Endodermal cell (in vitro differentiated cells): ENCODE results near the gene SLC26A11. TPM values are rescaled to one million over a fixed set of nuclear protein-coding genes. Genes with fewer than 3 reads are reported as not detected.

Source experiments
- DNase-seq: peaks from one replicate; pipeline ENCODE4 v3.0.0-alpha.2; 2017
- H3K27ac ChIP-seq: 2 replicates; pipeline ENCODE4 v1.5.1; 2013; ENCODE audit warnings: mild to moderate bottlenecking, low read depth, low read length, moderate library complexity
- H3K27me3 ChIP-seq: 2 replicates; pipeline ENCODE4 v1.6.1; 2013; ENCODE audit warnings: mild to moderate bottlenecking, low read length, moderate library complexity; ENCODE audit not compliant: insufficient read depth, control insufficient read depth, poor library complexity, severe bottlenecking
- H3K36me3 ChIP-seq: 2 replicates; pipeline ENCODE4 v1.7.0; 2013; ENCODE audit warnings: mild to moderate bottlenecking, low read length, moderate library complexity; ENCODE audit not compliant: control insufficient read depth, insufficient read depth
- H3K4me1 ChIP-seq: one replicate; pipeline ENCODE4 v1.7.0; 2013; ENCODE audit warnings: low read length; ENCODE audit not compliant: control insufficient read depth, insufficient read depth
- H3K4me3 ChIP-seq: 2 replicates; pipeline ENCODE4 v1.5.1; 2013; ENCODE audit warnings: mild to moderate bottlenecking, low read length, moderate library complexity
- H3K9ac ChIP-seq: 2 replicates; pipeline ENCODE4 v1.6.1; 2013; ENCODE audit warnings: mild to moderate bottlenecking, low read length, moderate library complexity; ENCODE audit not compliant: poor library complexity, severe bottlenecking; ENCODE audit errors: extremely low read depth
- H3K9me3 ChIP-seq: 2 replicates; pipeline ENCODE4 v1.6.1; 2013; ENCODE audit warnings: mild to moderate bottlenecking, low read length, moderate library complexity; ENCODE audit not compliant: control insufficient read depth
- H3K27ac Mint-ChIP-seq: 2 replicates; pipeline ENCODE4 v1.8.0; 2020; ENCODE audit warnings: mixed read lengths
- H3K27me3 Mint-ChIP-seq: 2 replicates; pipeline ENCODE4 v1.8.0; 2021; ENCODE audit warnings: mild to moderate bottlenecking, mixed read lengths; ENCODE audit not compliant: insufficient read depth
- H3K36me3 Mint-ChIP-seq: 2 replicates; pipeline ENCODE4 v1.8.0; 2020; ENCODE audit warnings: low read depth, mixed read lengths
- H3K4me1 Mint-ChIP-seq: 2 replicates; pipeline ENCODE4 v1.8.0; 2020; ENCODE audit warnings: mixed read lengths
- H3K4me3 Mint-ChIP-seq: 2 replicates; pipeline ENCODE4 v1.8.0; 2020; ENCODE audit warnings: mild to moderate bottlenecking, moderate library complexity, mixed read lengths
- H3K9me3 Mint-ChIP-seq: 2 replicates; pipeline ENCODE4 v1.8.0; 2020; ENCODE audit warnings: mild to moderate bottlenecking, mixed read lengths
- WGBS, 2 experiments: methylation state at CpG; one replicate each; pipeline versions ENCODE4 v1.1.5 to v1.1.7; 2013; ENCODE audit warnings: missing lambda C conversion rate in 2 of 2, mixed read lengths in 1 of 2; ENCODE audit not compliant: insufficient coverage in 1 of 2, insufficient read length in 1 of 2; 5-methylcytosine and 5-hydroxymethylcytosine counted together
- long read RNA-seq, 4 experiments: library from polyadenylated mRNA in 2 of 4; library from RNA in 1 of 4; library from capped mRNA in 1 of 4; stranded (forward) in 3 of 4; unstranded in 1 of 4; transcript quantifications; one replicate each; pipeline ENCODE4 v2.0.0, GENCODE V29; 2020 to 2021; ENCODE audit warnings: inconsistent platforms in 1 of 4
- polyA plus RNA-seq, 2 experiments: library from polyadenylated mRNA; stranded (reverse); fragments of 50-300 nt; gene quantifications; one replicate each; pipeline ENCODE4 v1.2.3, GENCODE V29; 2013
- total RNA-seq, 2 donors: library from RNA; stranded (reverse); fragmentation: NEBNext Ultra II Directional in 1 of 2; extraction: Animal tissue kit (Norgen Biotek cat#: 25700) in 1 of 2; gene quantifications; 2 replicates in 1 of 2; 3 replicates in 1 of 2; pipeline ENCODE4 v1.2.1, GENCODE V29; 2021
- TF ChIP-seq, protein P1 (sequence below): fragments of 200-600 bp; sonication (generic); conservative IDR thresholded peaks from 2 replicates; pipeline ENCODE4 v1.5.0; 2021; ENCODE audit warnings: antibody characterized with exemption, mild to moderate bottlenecking

Gene SLC26A11
- 10 to 100 TPM; 43.7 to 48.2 TPM for total RNA-seq
- polyA plus RNA-seq (2013, experiment 1 of 2), result 25.4 TPM
- 25.1 TPM for polyA plus RNA-seq (2013, experiment 2 of 2)
- long read RNA-seq, experiment 1, partial matches to known transcripts, result 10 of 19 reads
- long read RNA-seq, experiment 1, other reads (novel, unspliced or antisense), result 7 of 19 reads
- long read RNA-seq, experiment 2, transcript SLC26A11-201 (18 exons, 2,885 nt), result major isoform, 66 of 127 reads
- long read RNA-seq, experiment 2, partial matches to known transcripts, result 19 of 127 reads
- long read RNA-seq, experiment 2, other reads (novel, unspliced or antisense), result 38 of 127 reads
- long read RNA-seq, experiment 3, transcript SLC26A11-202 (18 exons, 2,872 nt), result minor isoform, 10 of 326 reads
- long read RNA-seq, experiment 3, transcript SLC26A11-201 (18 exons, 2,885 nt), result major isoform, 185 of 326 reads
- long read RNA-seq, experiment 3, transcript SLC26A11-212 (17 exons, 1,862 nt), result minor isoform, 8 of 326 reads
- long read RNA-seq, experiment 3, partial matches to known transcripts, result 35 of 326 reads
- long read RNA-seq, experiment 3, other reads (novel, unspliced or antisense), result 82 of 326 reads
- long read RNA-seq, experiment 4, partial matches to known transcripts, result 0 of 7 reads
- long read RNA-seq, experiment 4, other reads (novel, unspliced or antisense), result 5 of 7 reads

DNA sequence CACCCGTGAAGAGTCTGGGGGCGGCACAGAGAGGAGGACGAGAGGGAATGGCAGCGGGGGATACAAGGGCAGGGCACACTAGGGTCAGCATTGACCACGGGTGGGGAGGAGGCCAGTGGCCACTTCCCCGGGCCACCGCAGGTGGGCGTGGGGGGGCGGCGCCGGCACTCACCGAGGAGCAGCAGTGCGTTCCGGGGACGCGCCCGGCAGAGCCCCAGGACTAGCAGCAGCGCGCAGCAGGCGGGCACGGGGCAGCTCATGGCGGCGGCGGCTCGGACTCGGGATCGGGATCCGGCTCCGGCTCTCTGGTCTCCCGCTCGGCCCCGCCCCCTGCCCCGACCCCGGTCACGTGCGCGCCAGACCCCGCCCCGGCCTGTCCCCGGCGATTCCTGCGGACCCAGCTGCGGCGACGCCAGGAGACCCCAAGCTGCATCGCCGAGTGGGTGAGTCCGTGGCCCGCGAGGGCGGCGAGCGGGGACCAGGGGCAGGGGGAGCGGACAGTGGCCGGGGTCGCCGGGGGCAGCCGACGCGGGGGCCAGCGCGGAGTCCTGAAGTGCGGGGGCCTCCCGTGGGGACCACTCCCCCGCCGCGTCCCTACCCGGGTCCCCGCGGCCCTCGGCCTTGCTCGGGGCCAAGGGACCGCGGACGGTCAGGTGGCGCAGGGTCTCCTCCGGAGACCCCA is at the start of gene SLC26A11, which contains the start of gene SGSH:
TSS of gene SLC26A11 (plus strand) at position 374 of the 682 bp plus-strand sequence. CDS start 1,134 bp downstream, outside the sequence.
TSS of gene SGSH (minus strand) at position 280 of the 682 bp plus-strand sequence. CDS start at position 260, 20 bp downstream.
- Mint-ChIP-seq H3K4me3 (peak within 1 kb of the TSS; percentile 88), H3K4me1 (peaks cover 13% of the 10 kb centered on the region), H3K9me3 (no peaks in the 10 kb centered on the region), H3K36me3 (peaks cover 38% of the 10 kb centered on the region), H3K27me3 (no peaks in the 10 kb centered on the region), H3K27ac (peak within 1 kb of the TSS; percentile 77)
- TF ChIP-seq, protein P1, sequence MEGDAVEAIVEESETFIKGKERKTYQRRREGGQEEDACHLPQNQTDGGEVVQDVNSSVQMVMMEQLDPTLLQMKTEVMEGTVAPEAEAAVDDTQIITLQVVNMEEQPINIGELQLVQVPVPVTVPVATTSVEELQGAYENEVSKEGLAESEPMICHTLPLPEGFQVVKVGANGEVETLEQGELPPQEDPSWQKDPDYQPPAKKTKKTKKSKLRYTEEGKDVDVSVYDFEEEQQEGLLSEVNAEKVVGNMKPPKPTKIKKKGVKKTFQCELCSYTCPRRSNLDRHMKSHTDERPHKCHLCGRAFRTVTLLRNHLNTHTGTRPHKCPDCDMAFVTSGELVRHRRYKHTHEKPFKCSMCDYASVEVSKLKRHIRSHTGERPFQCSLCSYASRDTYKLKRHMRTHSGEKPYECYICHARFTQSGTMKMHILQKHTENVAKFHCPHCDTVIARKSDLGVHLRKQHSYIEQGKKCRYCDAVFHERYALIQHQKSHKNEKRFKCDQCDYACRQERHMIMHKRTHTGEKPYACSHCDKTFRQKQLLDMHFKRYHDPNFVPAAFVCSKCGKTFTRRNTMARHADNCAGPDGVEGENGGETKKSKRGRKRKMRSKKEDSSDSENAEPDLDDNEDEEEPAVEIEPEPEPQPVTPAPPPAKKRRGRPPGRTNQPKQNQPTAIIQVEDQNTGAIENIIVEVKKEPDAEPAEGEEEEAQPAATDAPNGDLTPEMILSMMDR, result no peak
- no peak within 1 kb of the TSS for H3K27ac ChIP-seq
- H3K9ac ChIP-seq, result peak within 1 kb of the TSS; percentile 71
- peaks cover 37% of the 10 kb centered on the region for H3K36me3 ChIP-seq
- no peaks in the 10 kb centered on the region for H3K9me3 ChIP-seq
- H3K4me1 ChIP-seq, result no peaks in the 10 kb centered on the region
- WGBS, 2 experiments, result 0% methylated on average over 5 to 77 of the region's 77 CpGs
- DNase-seq, result peak; percentile 98
- H3K27me3 ChIP-seq, result no peaks in the 10 kb centered on the region
- peak within 1 kb of the TSS; percentile 86 for H3K4me3 ChIP-seq

DNA sequence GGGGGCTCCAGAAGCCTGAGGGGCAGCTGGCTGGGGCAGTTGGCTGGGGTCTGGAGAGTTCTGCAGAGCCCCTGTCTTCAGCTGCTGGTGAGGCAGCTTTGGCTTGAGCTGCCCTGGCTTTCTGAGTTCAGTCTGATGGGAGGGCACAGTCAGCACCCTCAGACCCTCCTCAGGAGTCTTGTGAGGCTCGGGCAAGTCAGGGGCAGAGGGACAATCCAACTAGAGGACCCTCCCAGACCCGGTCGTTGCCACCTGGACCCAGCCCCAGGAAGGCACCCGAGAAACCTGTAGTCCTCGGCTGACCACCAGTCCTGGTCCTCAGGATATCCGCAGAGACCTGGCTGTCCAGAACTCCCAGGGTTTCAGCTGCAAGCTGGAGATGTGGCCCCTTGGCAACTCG is 48.5 kb upstream of the SLC26A11 start:
- TF ChIP-seq, protein P1, result no peak
- 92 to 97% methylated on average over 6 to 7 of the region's 7 CpGs for WGBS, 2 experiments
- no peak overlapping the region for H3K4me3 ChIP-seq
- H3K36me3 Mint-ChIP-seq, result no peaks in the 10 kb centered on the region
- no peak overlapping the region for H3K27ac Mint-ChIP-seq
- no peaks in the 10 kb centered on the region for H3K9me3 Mint-ChIP-seq
- H3K27ac ChIP-seq, result no peak overlapping the region
- no peaks in the 10 kb centered on the region for H3K27me3 ChIP-seq
- no peaks in the 10 kb centered on the region for H3K4me1 Mint-ChIP-seq
- no peak overlapping the region for H3K9ac ChIP-seq
- DNase-seq, result no peak
- H3K4me1 ChIP-seq, result no peaks in the 10 kb centered on the region
- H3K27me3 Mint-ChIP-seq, result peaks cover 3% of the 10 kb centered on the region
- H3K9me3 ChIP-seq, result no peaks in the 10 kb centered on the region
- no peak overlapping the region for H3K4me3 Mint-ChIP-seq
- no peaks in the 10 kb centered on the region for H3K36me3 ChIP-seq

DNA sequence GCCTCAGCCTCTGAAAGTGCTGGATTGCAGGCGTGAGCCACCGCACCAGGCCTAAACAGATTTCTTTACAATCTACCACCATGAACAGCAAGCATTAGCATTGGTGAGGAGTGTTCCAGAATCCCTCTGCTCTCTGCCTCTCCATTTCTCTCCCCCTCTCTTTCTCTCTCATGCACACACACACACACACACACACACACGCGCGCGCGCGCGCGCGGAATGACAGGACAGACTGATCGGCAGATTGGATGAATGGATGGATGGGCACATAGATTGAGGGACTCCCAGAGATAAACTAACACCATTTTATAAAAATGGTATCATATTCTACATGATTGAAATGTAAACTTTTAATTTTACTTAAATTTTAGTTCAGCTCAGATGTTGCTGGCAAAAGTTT is 47.1 kb upstream of the SLC26A11 start:
- Mint-ChIP-seq H3K36me3 (no peaks in the 10 kb centered on the region), H3K4me3 (no peak overlapping the region), H3K9me3 (no peaks in the 10 kb centered on the region), H3K4me1 (no peaks in the 10 kb centered on the region), H3K27ac (no peak overlapping the region), H3K27me3 (peaks cover 6% of the 10 kb centered on the region)
- H3K4me1 ChIP-seq, result no peaks in the 10 kb centered on the region
- 94% methylated on average over 12 of the region's 12 CpGs; no CpG with 5 or more reads in 1 of the 2 experiments for WGBS, 2 experiments
- no peak overlapping the region for H3K4me3 ChIP-seq
- no peak overlapping the region for H3K9ac ChIP-seq
- no peaks in the 10 kb centered on the region for H3K9me3 ChIP-seq
- H3K27ac ChIP-seq, result no peak overlapping the region
- H3K36me3 ChIP-seq, result no peaks in the 10 kb centered on the region
- DNase-seq, result no peak
- H3K27me3 ChIP-seq, result no peaks in the 10 kb centered on the region
- TF ChIP-seq, protein P1, result no peak
